GM19193 (cell line): ENCODE results near the gene ORAI3.

Experiments used
- POLR2A ChIP-seq: IDR thresholded peaks from 4 replicates; pipeline ENCODE4 v1.6.1; 2011; ENCODE audit not compliant: insufficient read depth, insufficient read length; ENCODE audit errors: extremely low read depth

Gene ORAI3

DNA sequence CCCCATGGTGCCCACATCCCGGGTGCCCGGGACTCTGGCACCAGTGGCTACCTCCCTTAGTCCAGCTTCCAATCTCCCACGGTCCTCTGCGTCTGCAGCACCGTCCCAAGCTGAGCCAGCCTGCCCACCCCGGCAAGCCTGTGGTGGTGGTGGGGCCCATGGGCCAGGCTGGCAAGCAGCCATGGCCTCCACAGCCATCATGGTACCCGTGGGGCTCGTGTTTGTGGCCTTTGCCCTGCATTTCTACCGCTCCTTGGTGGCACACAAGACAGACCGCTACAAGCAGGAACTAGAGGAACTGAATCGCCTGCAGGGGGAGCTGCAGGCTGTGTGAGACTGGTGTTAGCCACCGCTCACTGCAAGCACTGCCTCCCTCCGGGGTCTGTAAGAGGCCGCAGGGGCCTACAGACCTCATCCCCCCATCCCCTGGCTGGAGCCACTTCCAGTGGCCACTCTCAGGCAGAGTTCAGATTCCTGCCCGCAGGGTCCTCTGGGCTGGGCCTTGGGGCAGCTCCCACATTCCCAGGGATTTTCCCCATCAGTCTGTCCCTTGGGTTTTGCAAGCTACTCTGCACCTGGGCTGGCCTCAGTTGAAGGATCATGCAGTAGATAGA, 4.8 kb downstream of the ORAI3 start:
- no peak for TF ChIP-seq POLR2A

DNA sequence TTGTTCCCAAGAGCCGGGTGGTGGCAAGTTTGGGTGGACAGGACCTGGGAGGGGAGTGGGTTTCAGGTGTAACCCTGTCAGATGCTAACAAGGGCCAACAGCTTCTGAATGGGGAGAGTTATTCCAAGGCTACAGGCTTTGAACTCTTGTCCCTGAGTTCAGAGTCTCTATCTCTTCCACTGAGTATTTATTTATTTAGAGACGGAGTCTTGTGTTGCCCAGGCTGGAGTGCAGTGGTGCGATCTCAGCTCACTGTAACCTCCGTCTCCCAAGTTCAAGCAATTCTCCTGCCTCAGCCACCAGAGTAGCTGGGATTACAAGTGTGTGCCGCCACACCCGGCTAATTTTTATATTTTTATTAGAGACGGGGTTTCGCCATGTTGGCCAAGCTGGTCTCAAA, 6.1 kb downstream of the ORAI3 start:
- no peak for TF ChIP-seq POLR2A

DNA sequence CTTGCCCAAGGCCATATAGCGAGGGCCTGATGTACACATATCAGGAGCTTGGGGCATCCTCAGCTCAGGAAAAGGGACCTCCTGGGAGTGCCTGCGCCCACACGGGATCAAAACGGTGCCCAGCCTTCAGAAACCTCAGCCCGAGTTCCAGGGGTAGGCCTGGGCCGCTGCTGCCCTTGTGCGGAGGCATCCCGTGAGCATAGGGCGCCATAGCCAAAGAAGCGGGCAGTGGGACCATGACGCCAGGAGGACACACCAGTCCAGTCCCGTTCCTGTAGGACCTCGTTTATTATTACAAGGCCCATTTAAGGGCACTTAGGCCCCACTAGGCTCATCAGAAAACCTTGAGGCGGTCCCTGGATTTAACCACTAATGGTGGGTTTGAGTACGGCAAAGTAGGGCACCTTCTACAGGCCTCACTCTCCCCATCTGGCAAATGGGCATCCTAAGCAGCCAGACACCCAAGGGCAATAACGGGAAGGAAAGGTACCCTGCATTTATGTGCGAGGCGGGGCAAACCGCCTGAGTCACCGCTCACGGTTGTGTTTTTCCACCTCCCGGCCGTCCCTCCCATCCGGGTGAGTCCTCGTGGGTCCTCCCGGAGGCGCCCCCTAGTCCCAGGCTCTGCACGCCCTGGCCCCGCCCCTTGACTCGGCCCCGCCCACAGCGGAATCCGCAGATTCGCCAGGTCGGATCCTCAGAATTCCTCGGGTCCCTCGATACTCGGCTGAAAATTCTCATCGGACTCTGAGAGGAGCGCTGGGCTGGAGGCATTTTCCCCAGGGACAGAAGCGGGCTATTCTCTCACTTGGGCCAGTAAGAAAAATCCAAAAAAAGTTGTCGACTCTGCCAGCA, 8.0 kb downstream of the ORAI3 start:
- TF ChIP-seq POLR2A, result no peak

DNA sequence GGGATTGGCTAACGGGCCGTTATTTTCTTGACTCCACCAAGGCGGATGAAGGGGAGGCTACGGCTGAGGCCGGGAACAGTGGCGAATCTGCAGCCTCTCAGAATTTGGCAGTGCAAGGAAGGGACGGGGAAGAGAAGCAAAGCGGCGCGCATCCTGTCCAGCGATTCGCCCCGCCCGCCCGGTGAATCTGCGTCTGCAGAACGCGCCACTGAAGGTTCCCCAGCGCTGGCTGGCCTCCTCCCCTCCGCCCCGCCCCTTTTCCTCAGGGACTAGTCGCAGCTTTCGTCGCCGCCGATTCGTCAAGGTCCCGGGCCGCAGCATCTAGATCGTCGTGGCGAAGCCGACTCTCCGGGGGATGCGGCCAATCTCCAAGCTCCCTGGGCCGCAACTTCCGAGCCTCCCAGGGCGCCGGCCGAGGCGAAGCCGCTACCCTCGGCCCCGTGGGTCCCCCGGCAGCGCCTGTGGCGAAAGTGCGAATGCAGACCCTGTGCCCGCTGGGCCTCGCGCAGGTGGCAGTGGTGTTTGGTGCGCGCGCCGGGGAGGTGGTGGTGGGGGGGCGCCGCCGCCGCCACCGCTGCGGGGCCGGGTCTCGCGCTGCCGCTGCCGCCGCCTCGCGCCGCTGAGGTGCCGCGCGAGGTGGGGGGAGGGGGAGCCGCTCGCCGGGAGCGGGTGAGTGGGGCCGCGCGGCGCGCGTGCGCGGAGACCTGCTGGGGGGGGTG, 8.7 kb downstream of the ORAI3 start, which contains the start of gene SETD1A:
TSS of gene SETD1A (plus strand) at position 299 of the 719 bp plus-strand sequence. CDS start 978 bp downstream, outside the sequence.
- peak; percentile 34 for TF ChIP-seq POLR2A

DNA sequence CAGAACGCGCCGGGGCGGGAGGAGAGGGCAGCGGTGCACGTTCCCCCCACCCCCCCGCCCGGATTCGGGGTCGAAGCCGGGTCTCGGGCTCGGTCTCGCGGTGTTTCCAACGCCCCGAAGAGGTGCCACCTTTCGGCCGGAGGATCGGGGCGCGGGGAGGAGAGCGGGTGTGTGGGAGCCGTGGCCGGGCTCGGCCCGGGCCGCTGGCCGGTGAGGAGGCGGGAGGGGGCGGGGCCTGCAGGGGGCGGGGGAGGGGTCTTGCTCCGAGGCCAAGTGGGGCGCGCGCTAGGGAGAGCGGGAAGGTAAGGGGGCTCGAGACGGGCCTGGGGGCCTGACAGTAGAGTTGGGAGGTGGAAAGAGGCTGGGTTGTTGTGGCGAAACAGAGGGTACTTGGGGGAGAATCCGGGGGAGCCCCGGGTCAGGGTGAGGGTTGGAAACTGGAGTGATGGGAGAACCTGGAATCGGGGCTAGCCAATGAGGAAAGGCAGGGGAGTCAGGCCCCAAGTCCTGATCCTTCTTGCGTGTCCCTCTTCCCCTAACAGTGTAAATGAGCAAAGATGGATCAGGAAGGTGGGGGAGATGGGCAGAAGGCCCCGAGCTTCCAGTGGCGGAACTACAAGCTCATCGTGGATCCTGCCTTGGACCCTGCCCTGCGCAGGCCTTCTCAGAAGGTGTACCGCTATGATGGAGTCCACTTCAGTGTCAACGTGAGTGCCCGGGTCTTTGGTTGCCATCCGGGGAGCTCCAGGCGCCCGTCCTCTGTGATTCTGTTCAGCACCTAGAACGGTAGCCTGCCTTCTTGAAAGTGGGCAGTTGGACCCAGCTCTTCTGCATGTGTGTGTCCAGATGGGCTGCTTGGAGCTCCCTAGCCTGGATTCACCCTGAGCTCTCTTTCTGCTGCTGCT, 9.6 kb downstream of the ORAI3 start:
- TF ChIP-seq POLR2A, result no peak

DNA sequence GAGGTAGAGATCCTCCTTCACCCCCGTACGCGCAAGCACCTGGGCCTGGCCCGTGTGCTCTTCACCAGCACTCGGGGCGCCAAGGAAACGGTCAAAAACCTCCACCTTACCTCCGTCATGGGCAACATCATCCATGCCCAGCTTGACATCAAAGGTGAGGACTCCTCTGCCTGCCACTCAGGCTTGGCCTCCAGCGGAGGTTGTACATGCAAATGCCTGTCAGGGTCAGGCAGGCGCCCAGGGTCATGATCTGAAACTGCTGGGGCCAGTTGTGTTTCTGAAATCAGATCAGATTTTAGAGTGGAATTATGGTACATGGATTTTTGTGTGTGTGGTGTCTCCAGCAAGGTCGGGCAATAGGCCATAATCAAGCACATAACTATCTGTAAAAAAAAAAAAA, 12.5 kb downstream of the ORAI3 start:
- TF ChIP-seq POLR2A, result no peak

DNA sequence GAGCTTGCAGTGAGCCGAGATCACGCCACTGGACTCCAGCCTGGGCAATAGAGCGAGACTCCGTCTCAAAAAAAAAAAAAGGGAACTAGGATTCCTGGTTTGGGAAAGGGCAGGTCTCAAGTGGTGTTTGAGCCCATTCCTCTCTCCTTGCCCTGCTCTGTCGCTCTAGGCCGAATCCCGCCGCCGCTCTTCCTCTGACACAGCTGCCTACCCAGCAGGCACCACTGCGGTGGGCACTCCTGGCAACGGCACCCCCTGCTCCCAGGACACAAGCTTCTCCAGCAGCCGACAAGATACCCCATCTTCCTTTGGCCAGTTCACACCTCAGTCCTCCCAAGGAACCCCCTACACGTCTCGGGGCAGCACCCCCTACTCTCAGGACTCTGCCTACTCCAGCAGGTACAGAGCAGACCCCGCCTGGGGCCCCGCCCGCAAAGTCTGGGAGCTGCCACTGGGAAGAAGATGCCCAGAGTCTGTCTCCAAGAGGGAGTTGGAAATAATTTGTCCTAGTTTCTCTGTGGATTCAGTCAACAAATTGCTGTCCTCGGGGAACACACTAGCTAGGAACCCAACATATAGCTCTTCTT, 15.2 kb downstream of the ORAI3 start:
- no peak for TF ChIP-seq POLR2A

DNA sequence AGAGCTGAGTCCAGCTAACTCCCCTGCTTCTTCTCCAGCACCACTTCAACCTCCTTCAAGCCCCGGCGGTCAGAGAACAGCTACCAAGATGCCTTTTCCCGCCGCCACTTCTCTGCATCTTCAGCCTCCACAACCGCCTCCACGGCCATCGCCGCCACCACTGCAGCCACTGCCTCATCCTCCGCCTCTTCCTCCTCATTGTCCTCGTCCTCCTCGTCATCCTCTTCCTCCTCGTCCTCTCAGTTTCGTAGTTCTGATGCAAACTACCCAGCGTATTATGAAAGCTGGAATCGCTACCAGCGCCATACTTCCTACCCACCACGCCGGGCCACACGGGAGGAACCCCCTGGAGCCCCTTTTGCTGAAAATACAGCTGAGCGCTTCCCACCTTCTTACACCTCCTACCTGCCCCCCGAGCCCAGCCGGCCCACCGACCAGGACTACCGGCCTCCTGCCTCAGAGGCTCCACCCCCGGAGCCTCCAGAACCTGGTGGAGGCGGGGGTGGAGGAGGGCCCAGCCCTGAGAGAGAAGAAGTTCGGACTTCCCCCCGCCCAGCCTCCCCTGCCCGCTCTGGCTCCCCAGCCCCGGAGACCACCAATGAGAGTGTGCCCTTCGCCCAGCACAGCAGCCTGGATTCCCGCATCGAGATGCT, 15.8 kb downstream of the ORAI3 start:
- no peak for TF ChIP-seq POLR2A

DNA sequence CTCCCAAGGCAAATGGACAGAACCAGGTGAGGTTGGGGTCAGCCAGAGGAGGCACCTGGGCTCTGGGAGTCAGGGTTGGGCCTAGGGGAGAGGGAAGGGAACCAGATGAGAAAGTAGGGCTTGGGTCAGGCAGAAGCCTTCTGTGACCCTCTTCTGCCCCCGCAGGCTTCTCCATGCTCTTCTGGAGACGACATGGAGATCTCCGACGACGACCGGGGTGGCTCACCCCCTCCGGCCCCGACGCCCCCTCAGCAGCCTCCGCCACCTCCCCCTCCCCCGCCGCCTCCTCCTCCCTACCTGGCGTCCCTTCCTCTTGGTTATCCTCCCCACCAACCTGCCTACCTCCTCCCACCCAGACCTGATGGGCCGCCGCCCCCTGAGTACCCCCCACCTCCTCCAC, 16.6 kb downstream of the ORAI3 start:
- no peak for TF ChIP-seq POLR2A

DNA sequence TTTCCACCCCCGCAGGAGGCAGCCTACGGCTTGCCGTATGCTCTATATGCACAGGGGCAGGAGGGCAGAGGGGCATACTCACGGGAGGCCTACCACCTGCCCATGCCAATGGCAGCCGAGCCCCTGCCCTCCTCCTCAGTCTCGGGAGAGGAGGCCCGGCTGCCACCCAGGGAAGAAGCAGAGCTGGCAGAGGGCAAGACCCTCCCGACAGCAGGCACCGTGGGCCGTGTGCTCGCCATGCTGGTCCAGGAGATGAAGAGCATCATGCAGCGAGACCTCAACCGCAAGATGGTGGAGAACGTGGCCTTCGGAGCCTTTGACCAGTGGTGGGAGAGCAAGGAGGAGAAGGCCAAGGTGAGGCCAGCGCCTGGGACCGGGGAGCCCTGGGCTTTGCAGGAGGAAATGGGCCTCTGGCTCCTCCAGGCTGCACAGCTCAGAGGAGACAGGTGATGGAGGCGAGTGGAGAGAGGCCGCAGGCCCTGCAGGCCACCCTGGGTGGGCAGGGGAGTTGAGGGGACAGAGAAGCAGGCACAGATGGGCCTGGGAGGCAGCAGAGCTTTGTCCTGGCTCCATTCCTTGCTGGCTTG, 17.3 kb downstream of the ORAI3 start:
- TF ChIP-seq POLR2A, result no peak

DNA sequence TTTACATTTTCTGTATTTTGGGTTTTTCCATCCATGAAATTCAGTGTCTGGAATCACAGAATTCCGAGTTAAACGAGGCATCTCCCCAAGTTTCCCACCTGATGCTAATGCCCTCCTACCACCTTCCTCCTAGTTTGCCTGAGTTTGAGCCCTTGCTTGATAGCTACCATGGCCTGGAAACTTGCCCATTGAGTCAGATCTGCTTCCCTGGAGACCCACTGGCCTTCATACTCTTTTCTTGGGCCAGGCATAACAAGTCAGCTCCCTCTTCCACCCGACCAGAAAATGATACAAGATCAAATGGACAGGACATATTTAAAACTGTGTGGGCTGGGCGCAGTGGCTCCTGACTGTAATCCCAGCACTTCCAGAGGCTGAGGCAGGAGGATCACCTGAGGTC, 18.9 kb downstream of the ORAI3 start:
- TF ChIP-seq POLR2A, result no peak

DNA sequence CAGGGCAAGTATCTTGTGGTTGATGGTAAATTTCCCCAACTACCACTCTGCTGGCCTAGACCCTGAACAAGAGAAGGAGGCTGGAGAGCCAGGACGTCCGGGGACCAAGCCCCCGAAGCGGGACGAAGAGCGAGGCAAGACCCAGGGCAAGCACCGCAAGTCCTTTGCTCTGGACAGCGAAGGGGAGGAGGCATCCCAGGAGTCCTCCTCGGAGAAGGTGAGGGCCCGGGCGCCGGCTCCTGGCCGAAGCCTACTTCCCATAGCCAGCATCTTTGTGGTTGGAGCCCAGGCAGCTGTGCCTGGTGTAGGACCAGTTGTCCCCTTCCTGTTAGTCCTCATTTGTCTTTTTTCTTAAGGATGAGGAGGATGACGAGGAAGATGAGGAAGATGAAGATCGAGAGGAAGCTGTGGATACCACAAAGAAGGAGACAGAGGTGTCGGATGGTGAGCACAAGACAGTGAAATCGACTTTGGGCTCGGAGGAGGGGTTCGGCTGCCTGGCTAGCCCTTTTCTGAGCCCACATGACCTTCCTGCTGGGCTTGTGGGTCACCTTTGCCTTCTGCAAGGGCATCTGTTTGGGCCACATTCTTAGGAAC, 20.5 kb downstream of the ORAI3 start:
- no peak for TF ChIP-seq POLR2A

DNA sequence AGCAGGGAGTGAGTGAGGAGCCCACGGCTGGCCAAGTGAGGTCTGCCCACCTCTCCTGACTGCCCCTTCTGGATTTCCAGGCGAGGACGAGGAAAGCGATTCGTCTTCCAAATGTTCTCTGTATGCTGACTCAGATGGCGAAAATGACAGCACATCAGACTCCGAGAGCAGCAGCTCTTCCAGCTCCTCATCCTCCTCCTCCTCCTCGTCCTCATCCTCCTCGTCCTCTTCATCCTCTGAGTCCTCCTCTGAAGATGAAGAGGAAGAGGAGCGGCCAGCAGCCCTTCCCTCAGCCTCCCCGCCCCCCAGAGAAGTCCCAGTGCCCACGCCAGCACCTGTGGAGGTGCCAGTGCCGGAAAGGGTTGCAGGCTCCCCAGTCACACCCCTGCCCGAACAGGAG, 22.4 kb downstream of the ORAI3 start:
- no peak for TF ChIP-seq POLR2A

DNA sequence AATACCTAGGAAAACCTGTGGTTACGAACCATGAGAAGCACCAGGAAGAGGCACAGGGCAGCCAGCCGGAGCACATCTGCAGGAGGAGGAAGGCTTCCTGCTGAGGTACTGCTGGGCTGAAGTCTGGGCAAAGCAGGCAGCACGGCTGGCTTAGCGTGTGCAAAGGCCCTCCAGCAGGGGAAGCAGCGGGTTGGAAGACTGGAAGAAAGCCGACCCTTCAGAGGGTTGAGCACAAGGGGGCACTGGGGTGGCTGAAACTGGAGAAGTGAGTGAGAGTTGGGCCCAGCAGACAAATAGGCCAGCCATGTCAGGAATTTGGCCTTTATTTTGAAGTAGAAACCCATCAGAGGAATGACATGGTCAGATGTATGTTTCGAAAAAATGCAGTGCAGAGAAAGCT, 24.0 kb downstream of the ORAI3 start:
- no peak for TF ChIP-seq POLR2A

DNA sequence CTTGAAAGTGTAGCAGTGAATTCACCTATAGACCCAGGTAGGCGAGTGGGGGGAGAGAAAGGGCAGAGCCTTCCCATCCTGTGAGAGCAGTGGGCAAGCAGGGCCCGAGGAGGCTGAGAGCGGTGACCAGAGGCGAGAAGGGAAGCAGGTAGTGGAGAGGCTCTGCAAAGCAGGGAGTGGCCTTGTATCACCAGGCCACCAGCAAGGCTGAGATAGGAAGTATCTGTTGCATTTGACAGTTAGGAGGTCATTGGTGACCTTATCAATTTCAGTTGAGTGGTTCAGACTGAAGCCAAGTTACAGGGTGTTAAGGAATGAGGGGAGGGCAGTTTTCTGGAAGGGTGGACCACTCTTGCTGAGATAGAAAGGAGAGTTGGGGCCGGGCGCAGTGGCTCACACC, 25.5 kb downstream of the ORAI3 start:
- no peak for TF ChIP-seq POLR2A
